Lower leg skin (tissue), 4 donors: ENCODE data around the gene NOTCH2. TPM values are rescaled to one million over a fixed set of nuclear protein-coding genes. Genes with fewer than 3 reads are reported as not detected.

Experiments
- DNase-seq, 2 donors: peaks; one replicate each; pipeline ENCODE4 v3.0.0-alpha.2; 2019; ENCODE audit warnings: low spot score in 2 of 2
- H3K4me3 ChIP-seq: fragments of 200-600 bp; sonication (generic); 2 replicates; pipeline ENCODE4 v1.5.1; 2017; ENCODE audit warnings: mild to moderate bottlenecking, low read depth; ENCODE audit not compliant: poor library complexity, severe bottlenecking
- CTCF ChIP-seq, 3 donors: fragments of 450-650 bp; IDR thresholded peaks; one replicate each; pipeline ENCODE4 v1.5.1; 2016; ENCODE audit warnings: antibody characterized with exemption in 3 of 3, mild to moderate bottlenecking in 3 of 3, moderate library complexity in 2 of 3
- POLR2A ChIP-seq, 2 donors: fragments of 450-650 bp; IDR thresholded peaks; one replicate each; pipeline ENCODE4 v1.6.1; 2016 to 2017; ENCODE audit warnings: antibody characterized with exemption in 2 of 2, mild to moderate bottlenecking in 1 of 2, moderate library complexity in 1 of 2
- WGBS, 2 donors: methylation state at CpG; one replicate each; pipeline ENCODE4 v1.1.5; 2018; 5-methylcytosine and 5-hydroxymethylcytosine counted together
- intact Hi-C: fragments of 100-400 bp; cut with DNase I; formaldehyde crosslinking; loops from one replicate; pipeline ENCODE4 v1.15.0; 2023; ENCODE audit warnings: low total_unique reads
- total RNA-seq, 4 donors: library from RNA; depleted of rRNA; stranded (reverse); fragments of >200 nt; gene quantifications; one replicate each; pipeline ENCODE4 v1.1.0, GENCODE V29; 2016

The NOTCH2 gene
- total RNA-seq, 4 donors from 2014 or later: 102 to 169 (median 132) TPM

GRCh38 chr1:119926553-119926952 lies 142.9 kb downstream of the NOTCH2 start:
- intact Hi-C loops: no loop called here
- 91 to 98% methylated on average over 3 of the region's 3 CpGs for WGBS, 2 donors
- no peak for DNase-seq
- TF ChIP-seq CTCF (IDR thresholded peaks at IDR 0.05) (no peak), POLR2A (IDR thresholded peaks at IDR 0.05) (no peak)
- no peak overlapping the region for H3K4me3 ChIP-seq

- H3K4me3 ChIP-seq: no peak overlapping the region
- intact Hi-C loops: no loop called here
- TF ChIP-seq CTCF (IDR thresholded peaks at IDR 0.05) (no peak), POLR2A (IDR thresholded peaks at IDR 0.05) (no peak)
- DNase-seq: no peak
- WGBS, 2 donors: 83 to 85% methylated on average over 19 of the region's 19 CpGs
Measured at GRCh38 chr1:119924948-119925898, 144.2 kb downstream of the NOTCH2 start.

- intact Hi-C loops: no loop called here
- WGBS, 2 donors: 90 to 91% methylated on average over 8 of the region's 8 CpGs
- H3K4me3 ChIP-seq: no peak overlapping the region
- DNase-seq: no peak
- TF ChIP-seq POLR2A (IDR thresholded peaks at IDR 0.05) (no peak), CTCF (IDR thresholded peaks at IDR 0.05) (no peak)
Measured at GRCh38 chr1:119920104-119920968, 149.1 kb downstream of the NOTCH2 start.

GRCh38 chr1:119919241-119919640 lies 150.2 kb downstream of the NOTCH2 start:
- intact Hi-C loops: no loop called here
- no peak for TF ChIP-seq CTCF (IDR thresholded peaks at IDR 0.05)
- TF ChIP-seq POLR2A (IDR thresholded peaks at IDR 0.05): no peak

GRCh38 chr1:119918301-119918700 lies 151.2 kb downstream of the NOTCH2 start:
- DNase-seq: no peak
- TF ChIP-seq POLR2A (IDR thresholded peaks at IDR 0.05) (no peak), CTCF (IDR thresholded peaks at IDR 0.05) (no peak)
- intact Hi-C loops: no loop called here
- no peak overlapping the region for H3K4me3 ChIP-seq
- 91 to 94% methylated on average over 7 of the region's 7 CpGs for whole genome bisulfite sequencing, 2 donors

More at GRCh38 chr1:119919241-119919640, 150.2 kb downstream of the NOTCH2 start:
- no peak for DNase-seq
- no peak overlapping the region for H3K4me3 ChIP-seq
- WGBS, 2 donors: 94 to 97% methylated on average over 7 of the region's 7 CpGs
